Neural progenitor cell (in vitro differentiated cells): ENCODE results near the gene TAF10.

ENCODE experiments used
- EZH2 ChIP-seq: fragments of 200-600 bp; sonication (generic); IDR thresholded peaks from 2 replicates; pipeline ENCODE4 v1.6.1; 2017; ENCODE audit warnings: antibody characterized with exemption, mild to moderate bottlenecking, moderate library complexity
- TF ChIP-seq, protein P1 (sequence below): fragments of 200-600 bp; sonication (generic); IDR thresholded peaks from 2 replicates; pipeline ENCODE4 v1.5.1; 2017; ENCODE audit warnings: antibody characterized with exemption, mild to moderate bottlenecking

DNA sequence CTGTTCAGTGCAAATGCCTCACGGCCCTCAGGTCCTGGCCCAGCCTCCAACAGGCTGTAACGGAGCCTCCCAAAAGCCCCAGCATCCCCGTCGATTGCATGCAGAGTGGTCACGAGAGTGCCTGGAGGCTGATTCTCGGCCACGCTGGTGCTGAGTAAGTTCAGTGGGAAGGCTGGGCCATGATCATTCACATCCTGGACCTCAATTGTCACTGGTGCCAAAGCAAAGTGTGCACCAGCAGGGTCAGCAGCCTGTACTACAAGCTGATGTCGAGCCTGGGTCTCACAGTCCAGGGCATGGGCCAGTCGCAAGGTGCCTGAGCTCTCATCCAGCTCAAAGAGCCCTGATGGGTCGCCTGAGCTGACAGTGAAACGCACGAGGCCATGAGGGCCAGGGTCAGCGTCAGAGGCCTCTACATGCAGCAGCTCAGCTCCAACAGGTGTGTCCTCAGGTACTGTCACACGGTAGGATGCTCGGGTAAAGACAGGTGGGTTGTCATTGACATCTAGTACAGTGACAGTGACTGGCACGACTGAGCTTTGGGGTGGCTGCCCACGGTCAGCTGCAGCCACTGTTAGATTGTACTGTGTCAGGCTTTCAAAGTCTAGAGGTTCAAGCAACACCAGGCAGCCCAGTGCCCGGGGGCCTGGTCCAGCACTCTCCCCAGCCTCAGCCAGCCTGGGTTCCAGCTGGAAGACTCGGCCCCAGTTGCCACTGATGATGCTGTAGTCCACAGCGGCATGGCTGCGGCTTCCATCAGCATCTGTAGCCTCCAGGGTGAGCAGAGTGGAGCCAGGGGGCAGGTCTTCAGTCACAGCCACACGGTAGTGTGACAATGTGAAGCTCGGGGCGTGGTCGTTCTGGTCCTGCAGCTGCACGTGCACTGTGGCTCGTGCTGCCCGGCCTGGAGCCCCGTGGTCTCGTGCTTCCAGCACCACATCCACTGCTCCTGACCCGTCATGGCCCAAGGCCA is 11.7 kb upstream of the TAF10 start:
- TF ChIP-seq, protein P1, sequence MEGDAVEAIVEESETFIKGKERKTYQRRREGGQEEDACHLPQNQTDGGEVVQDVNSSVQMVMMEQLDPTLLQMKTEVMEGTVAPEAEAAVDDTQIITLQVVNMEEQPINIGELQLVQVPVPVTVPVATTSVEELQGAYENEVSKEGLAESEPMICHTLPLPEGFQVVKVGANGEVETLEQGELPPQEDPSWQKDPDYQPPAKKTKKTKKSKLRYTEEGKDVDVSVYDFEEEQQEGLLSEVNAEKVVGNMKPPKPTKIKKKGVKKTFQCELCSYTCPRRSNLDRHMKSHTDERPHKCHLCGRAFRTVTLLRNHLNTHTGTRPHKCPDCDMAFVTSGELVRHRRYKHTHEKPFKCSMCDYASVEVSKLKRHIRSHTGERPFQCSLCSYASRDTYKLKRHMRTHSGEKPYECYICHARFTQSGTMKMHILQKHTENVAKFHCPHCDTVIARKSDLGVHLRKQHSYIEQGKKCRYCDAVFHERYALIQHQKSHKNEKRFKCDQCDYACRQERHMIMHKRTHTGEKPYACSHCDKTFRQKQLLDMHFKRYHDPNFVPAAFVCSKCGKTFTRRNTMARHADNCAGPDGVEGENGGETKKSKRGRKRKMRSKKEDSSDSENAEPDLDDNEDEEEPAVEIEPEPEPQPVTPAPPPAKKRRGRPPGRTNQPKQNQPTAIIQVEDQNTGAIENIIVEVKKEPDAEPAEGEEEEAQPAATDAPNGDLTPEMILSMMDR, result no peak
- no peak for TF ChIP-seq EZH2
